Gastrocnemius medialis (tissue), 4 donors: Measurements from ENCODE around the gene CCDC33. TPM values are rescaled to one million over a fixed set of nuclear protein-coding genes. Genes with fewer than 3 reads are reported as not detected.

Experiments used
- ATAC-seq, 2 donors: fragments of 150-250 bp; one replicate each; pipeline ENCODE4 v1.9.1; 2016
- DNase-seq, 2 donors: peaks; one replicate each; pipeline ENCODE4 v3.0.0-alpha.2; 2019
- H3K27ac ChIP-seq, 4 donors: fragments of 200-600 bp; sonication (generic); 1 replicate in 1 of 4; 2 replicates in 3 of 4; pipeline ENCODE4 v1.5.1; 2016 to 2018; ENCODE audit warnings: mild to moderate bottlenecking in 2 of 4, moderate library complexity in 1 of 4
- H3K27me3 ChIP-seq, 3 donors: fragments of 200-600 bp; sonication (generic) in 2 of 3; 1 replicate in 1 of 3; 2 replicates in 2 of 3; pipeline versions ENCODE4 v1.5.1 to v1.6.0; 2016 to 2019; ENCODE audit warnings: mild to moderate bottlenecking in 1 of 3, moderate library complexity in 1 of 3
- H3K36me3 ChIP-seq, 2 donors: fragments of 200-600 bp; sonication (generic) in 1 of 2; one replicate each; pipeline ENCODE4 v1.5.1; 2017 to 2018
- H3K4me1 ChIP-seq, 2 donors: fragments of 200-600 bp; sonication (generic) in 1 of 2; one replicate each; pipeline ENCODE4 v1.5.1; 2016 to 2017; ENCODE audit warnings: mild to moderate bottlenecking in 2 of 2
- H3K4me3 ChIP-seq, 4 donors: fragments of 200-600 bp; sonication (generic) in 3 of 4; 1 replicate in 1 of 4; 2 replicates in 3 of 4; pipeline ENCODE4 v1.5.1; 2016 to 2019; ENCODE audit warnings: mild to moderate bottlenecking in 2 of 4
- H3K9me3 ChIP-seq, 3 donors: fragments of 200-600 bp; sonication (generic) in 2 of 3; 1 replicate in 1 of 3; 2 replicates in 2 of 3; pipeline ENCODE4 v1.5.1; 2016 to 2019
- CTCF ChIP-seq, 5 experiments: fragments of 450-650 bp in 3 of 5; fragments of 200-600 bp in 2 of 5; sonication (generic) in 2 of 5; IDR thresholded peaks in 4 of 5; conservative IDR thresholded peaks in 1 of 5; 1 replicate in 4 of 5; 2 replicates in 1 of 5; pipeline ENCODE4 v1.5.1; 2016 to 2019; ENCODE audit warnings: antibody characterized with exemption in 5 of 5, mild to moderate bottlenecking in 3 of 5, moderate library complexity in 3 of 5
- POLR2A ChIP-seq, 2 donors: fragments of 450-650 bp; IDR thresholded peaks; one replicate each; pipeline ENCODE4 v1.6.1; 2017; ENCODE audit warnings: antibody characterized with exemption in 2 of 2, mild to moderate bottlenecking in 2 of 2, moderate library complexity in 2 of 2
- in situ Hi-C, 4 donors: fragments of 200-750 bp; cut with MboI; loops; one replicate each; pipeline versions ENCODE4 v1.15.0 to v1.8.0; 2017; ENCODE audit warnings: low sequenced_read_pairs in 4 of 4
- intact Hi-C: fragments of 100-400 bp; cut with DNase I; formaldehyde crosslinking; loops from one replicate; pipeline ENCODE4 v1.15.1; 2023; ENCODE audit warnings: low total_unique reads
- total RNA-seq, 4 donors: library from RNA; depleted of rRNA; stranded (reverse); fragments of >200 nt; gene quantifications; one replicate each; pipeline versions ENCODE4 v1.1.0 to v1.2.3, GENCODE V29; 2016

The CCDC33 gene
- total RNA-seq, 4 donors from 2014 or later: not detected

GRCh38 chr15:74221399-74222239 is 14.5 kb upstream of the CCDC33 start:
- DNase-seq (no peak), ATAC-seq (no peak)
- no peaks in the 10 kb centered on the region for H3K4me1 ChIP-seq
- in situ Hi-C loops: no loop called here
- H3K27ac ChIP-seq: no peak overlapping the region
- peaks cover 6 to 20% (median 7%) of the 10 kb centered on the region in 3 donors for H3K27me3 ChIP-seq
- intact Hi-C loops: no loop called here
- H3K36me3 ChIP-seq: no peaks in the 10 kb centered on the region
- TF ChIP-seq CTCF (IDR thresholded peaks at IDR 0.05 in 4 of 5, conservative IDR thresholded peaks at IDR 0.05 in 1 of 5) (no peak), POLR2A (IDR thresholded peaks at IDR 0.05) (no peak)
- H3K9me3 ChIP-seq: no peaks in the 10 kb centered on the region
- H3K4me3 ChIP-seq: no peak overlapping the region

GRCh38 chr15:74222240-74223119 is 13.6 kb upstream of the CCDC33 start:
- Histone ChIP-seq H3K36me3 (no peaks in the 10 kb centered on the region), H3K27me3 (peaks cover 6 to 20% (median 7%) of the 10 kb centered on the region in 3 donors), H3K9me3 (no peaks in the 10 kb centered on the region), H3K4me3 (no peak overlapping the region), H3K27ac (no peak overlapping the region), H3K4me1 (no peaks in the 10 kb centered on the region)
- no peak for DNase-seq
- no peak for ATAC-seq
- intact Hi-C loops: no loop called here
- TF ChIP-seq POLR2A (IDR thresholded peaks at IDR 0.05) (no peak), CTCF (IDR thresholded peaks at IDR 0.05 in 4 of 5, conservative IDR thresholded peaks at IDR 0.05 in 1 of 5) (no peak)
- in situ Hi-C loops: no loop called here

- H3K27me3 ChIP-seq: peaks cover 6 to 20% (median 9%) of the 10 kb centered on the region in 3 donors
- in situ Hi-C loops (no loop called here), intact Hi-C loops (no loop called here)
- no peak overlapping the region for H3K27ac ChIP-seq
- no peaks in the 10 kb centered on the region for H3K36me3 ChIP-seq
- H3K4me3 ChIP-seq: no peak overlapping the region
- peaks cover 9 to 13% of the 10 kb centered on the region in 2 donors for H3K4me1 ChIP-seq
- TF ChIP-seq CTCF (IDR thresholded peaks at IDR 0.05 in 4 of 5, conservative IDR thresholded peaks at IDR 0.05 in 1 of 5): no peak
- no peak for TF ChIP-seq POLR2A (IDR thresholded peaks at IDR 0.05)
- ATAC-seq: no peak
- H3K9me3 ChIP-seq: no peaks in the 10 kb centered on the region
- DNase-seq: no peak
Measured at GRCh38 chr15:74225928-74226327, 10.2 kb upstream of the CCDC33 start.

- H3K27ac ChIP-seq: no peak overlapping the region
- no peaks in the 10 kb centered on the region for H3K36me3 ChIP-seq
- intact Hi-C loops (no loop called here), in situ Hi-C loops (no loop called here)
- DNase-seq (no peak), ATAC-seq (no peak)
- H3K27me3 ChIP-seq: peaks cover 6 to 11% (median 9%) of the 10 kb centered on the region in 3 donors
- no peaks in the 10 kb centered on the region for H3K9me3 ChIP-seq
- TF ChIP-seq POLR2A (IDR thresholded peaks at IDR 0.05) (no peak), CTCF (IDR thresholded peaks at IDR 0.05 in 4 of 5, conservative IDR thresholded peaks at IDR 0.05 in 1 of 5) (no peak)
- H3K4me3 ChIP-seq: no peak overlapping the region
- peaks cover 9 to 13% of the 10 kb centered on the region in 2 donors for H3K4me1 ChIP-seq
Measured at GRCh38 chr15:74226761-74227540, 9.2 kb upstream of the CCDC33 start.
